B cell (primary cell): ENCODE data around the gene CRIM1. TPM values are rescaled to one million over a fixed set of nuclear protein-coding genes. Genes with fewer than 3 reads are reported as not detected.

Experiments
- ATAC-seq: fragments of 200-7000 bp; cut with Tn5 transposase; one replicate; pipeline ENCODE4 v1.10.0; 2021; ENCODE audit warnings: low read depth, mild to moderate bottlenecking, moderate number of reproducible peaks, moderate library complexity
- CTCF ChIA-PET: fragments of 350-600 bp; sonication (Branson Sonifier 250); formaldehyde crosslinking; loops from one replicate; lab custom pipeline; 2021; ENCODE audit warnings: antibody characterized with exemption, inconsistent platforms; lab: Charles Lee
- POLR2A ChIA-PET: fragments of 350-600 bp; sonication (Branson Sonifier 250); formaldehyde crosslinking; loops from one replicate; lab custom pipeline; 2021; ENCODE audit warnings: antibody characterized with exemption; lab: Charles Lee
- DNase-seq: peaks from one replicate; pipeline ENCODE4 v3.0.0; 2013
- H2AFZ ChIP-seq: 2 replicates; pipeline ENCODE4 v1.6.1; 2012; ENCODE audit warnings: mild to moderate bottlenecking, low read depth, low read length; ENCODE audit not compliant: insufficient read depth, poor library complexity, severe bottlenecking
- H3K27ac ChIP-seq, 2 donors: 1 replicate in 1 of 2; 2 replicates in 1 of 2; pipeline ENCODE4 v1.5.1; 2012 to 2013; ENCODE audit warnings: low read length in 2 of 2, mild to moderate bottlenecking in 2 of 2, moderate library complexity in 1 of 2
- H3K27me3 ChIP-seq, 4 experiments: fragments of 200-600 bp in 1 of 4; sonication (generic) in 1 of 4; replicated peaks in 1 of 4; 1 replicate in 2 of 4; 2 replicates in 2 of 4; pipeline versions ENCODE4 v1.6.1 to v1.7.0; 2013 to 2016; ENCODE audit warnings: low read length in 3 of 4, mild to moderate bottlenecking in 2 of 4, mixed read lengths in 1 of 4, moderate library complexity in 1 of 4; ENCODE audit not compliant: insufficient read depth in 4 of 4, control insufficient read depth in 3 of 4; ENCODE audit errors: control extremely low read depth in 1 of 4
- H3K36me3 ChIP-seq, 2 experiments: replicated peaks in 1 of 2; 1 replicate in 1 of 2; 2 replicates in 1 of 2; pipeline versions ENCODE4 v1.6.1 to v1.7.1; 2013; ENCODE audit warnings: low read length in 1 of 2; ENCODE audit not compliant: insufficient read depth in 2 of 2, control insufficient read depth in 1 of 2; ENCODE audit errors: control extremely low read depth in 1 of 2, extremely low read depth in 1 of 2
- H3K4me1 ChIP-seq, 2 donors: fragments of 200-600 bp in 1 of 2; sonication (generic) in 1 of 2; 1 replicate in 1 of 2; 2 replicates in 1 of 2; pipeline versions ENCODE4 v1.5.1 to v1.6.1; 2013 to 2017; ENCODE audit warnings: low read length in 2 of 2; ENCODE audit not compliant: control insufficient read depth in 2 of 2, insufficient read depth in 2 of 2
- H3K4me2 ChIP-seq: replicated peaks from 2 replicates; pipeline ENCODE3; 2012; ENCODE audit warnings: mild to moderate bottlenecking, low read depth, low read length; ENCODE audit not compliant: poor library complexity, severe bottlenecking
- H3K4me3 ChIP-seq, 5 experiments: fragments of 200-600 bp in 1 of 5; sonication (generic) in 1 of 5; 1 replicate in 3 of 5; 2 replicates in 2 of 5; pipeline versions ENCODE4 v1.5.1 to v1.7.0; 2011 to 2016; ENCODE audit warnings: low read length in 4 of 5, mild to moderate bottlenecking in 4 of 5, low read depth in 2 of 5, control low read depth in 1 of 5, moderate library complexity in 1 of 5; ENCODE audit not compliant: insufficient read depth in 1 of 5; ENCODE audit errors: control extremely low read depth in 1 of 5, extremely low read depth in 1 of 5
- H3K79me2 ChIP-seq: fragments of 200-600 bp; sonication (generic); one replicate; pipeline ENCODE4 v1.6.0; 2016; ENCODE audit warnings: low read length; ENCODE audit not compliant: control insufficient read depth, insufficient read depth
- H3K9ac ChIP-seq: fragments of 200-600 bp; sonication (generic); 2 replicates; pipeline ENCODE4 v1.6.1; 2017; ENCODE audit warnings: mild to moderate bottlenecking, low read length, moderate library complexity
- H3K9me3 ChIP-seq, 3 donors: one replicate each; pipeline versions ENCODE4 v1.6.1 to v1.7.1; 2013; ENCODE audit warnings: low read length in 2 of 3; ENCODE audit not compliant: control insufficient read depth in 2 of 3, insufficient read depth in 1 of 3; ENCODE audit errors: control extremely low read depth in 1 of 3
- H4K20me1 ChIP-seq: 2 replicates; pipeline ENCODE4 v1.6.0; 2012; ENCODE audit warnings: mild to moderate bottlenecking, low read length; ENCODE audit not compliant: insufficient read depth, control insufficient read depth, poor library complexity, severe bottlenecking
- H3K27ac Mint-ChIP-seq: one replicate; pipeline ENCODE4 v1.8.0; 2021; ENCODE audit warnings: mixed read lengths
- H3K27me3 Mint-ChIP-seq: one replicate; pipeline ENCODE4 v1.8.0; 2021; ENCODE audit warnings: mixed read lengths
- H3K4me1 Mint-ChIP-seq: one replicate; pipeline ENCODE4 v1.8.0; 2021; ENCODE audit warnings: mixed read lengths
- H3K4me3 Mint-ChIP-seq: one replicate; pipeline ENCODE4 v1.8.0; 2021; ENCODE audit warnings: mixed read lengths
- H3K9me3 Mint-ChIP-seq: one replicate; pipeline ENCODE4 v1.8.0; 2022; ENCODE audit warnings: mixed read lengths; ENCODE audit not compliant: insufficient read depth
- EZH2 ChIP-seq: IDR thresholded peaks from 2 replicates; pipeline ENCODE4 v1.6.1; 2012; ENCODE audit warnings: borderline replicate concordance, low read depth, mild to moderate bottlenecking, moderate library complexity, low read length; ENCODE audit not compliant: insufficient read depth, poor library complexity, severe bottlenecking
- WGBS: methylation state at CpG from one replicate; pipeline ENCODE4 v1.1.5; 2013; ENCODE audit warnings: missing lambda C conversion rate; ENCODE audit not compliant: insufficient coverage; 5-methylcytosine and 5-hydroxymethylcytosine counted together
- intact Hi-C: fragments of 100-400 bp; cut with micrococcal nuclease; formaldehyde crosslinking; loops from one replicate; pipeline ENCODE4 v1.10.0; 2022
- polyA plus RNA-seq: library from polyadenylated mRNA; depleted of rRNA; stranded (reverse); fragments of >200 nt; gene quantifications from 2 replicates; pipeline ENCODE4 v1.2.3, GENCODE V29; 2012
- total RNA-seq, 2 donors: library from RNA; stranded (reverse); fragments of 120-200 nt in 1 of 2; gene quantifications; 1 replicate in 1 of 2; 2 replicates in 1 of 2; pipeline versions ENCODE4 v1.2.3 to v1.2.4, GENCODE V29; 2013 to 2022
- TF ChIP-seq, protein P1 (sequence below): fragments of 200-600 bp; IDR thresholded peaks from one replicate; pipeline ENCODE4 v1.8.0; 2022; ENCODE audit warnings: antibody characterized with exemption, mild to moderate bottlenecking

CRIM1 gene
- total and polyA plus RNA-seq, 2 donors (not counting 1 experiment from before 2014, with no cell fraction given), result 1.3 to 5.0 TPM

DNA sequence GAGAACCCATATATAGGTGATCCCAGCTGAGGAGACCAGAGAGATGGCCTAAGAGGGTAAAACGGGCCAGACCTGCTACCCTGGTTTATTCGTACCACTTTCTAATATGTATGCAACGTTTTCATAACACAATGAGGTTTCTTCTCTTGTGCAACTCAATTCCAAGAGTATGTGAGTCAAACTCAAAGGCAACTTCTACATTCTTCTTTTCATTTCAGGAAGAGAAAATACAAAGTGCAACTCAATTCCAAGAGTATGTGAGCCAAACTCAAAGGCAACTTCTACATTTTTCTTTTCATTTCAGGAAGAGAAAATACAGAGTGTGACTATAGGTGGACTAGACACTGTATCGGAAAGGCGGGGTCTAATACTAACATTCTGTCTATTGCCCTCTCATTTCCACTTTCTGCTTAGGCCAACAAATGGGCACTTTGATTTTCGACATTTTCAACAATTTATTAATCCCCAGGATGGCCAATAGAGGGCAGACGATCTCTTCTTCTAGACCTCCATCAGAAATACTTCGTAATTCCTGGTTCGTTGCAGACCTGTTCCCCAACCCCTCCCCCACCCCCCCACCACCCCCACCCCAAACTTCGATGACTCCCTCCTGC is 3.7 kb upstream of the CRIM1 start:
- Histone ChIP-seq H2AFZ (no peak overlapping the region), H3K9me3 (no peaks in the 10 kb centered on the region), H4K20me1 (no peaks in the 10 kb centered on the region), H3K4me3 (no peak overlapping the region), H3K4me2 (no peak overlapping the region), H3K4me1 (peaks cover 17 to 27% of the 10 kb centered on the region in 2 donors), H3K27me3 (peaks cover 0 to 6% (median 0%) of the 10 kb centered on the region in 4 experiments), H3K9ac (no peak overlapping the region), H3K27ac (no peak overlapping the region), H3K79me2 (no peaks in the 10 kb centered on the region), H3K36me3 (no peaks in the 10 kb centered on the region)
- peak; percentile 63 for DNase-seq
- intact Hi-C loops, result no loop called here
- Mint-ChIP-seq H3K4me3 (no peak overlapping the region), H3K27ac (no peak overlapping the region), H3K27me3 (peaks cover 15% of the 10 kb centered on the region), H3K9me3 (no peaks in the 10 kb centered on the region), H3K4me1 (peaks cover 18% of the 10 kb centered on the region)
- 38% methylated on average over 5 of the region's 10 CpGs for WGBS
- no peak for ATAC-seq
- TF ChIP-seq EZH2, result no peak
- TF ChIP-seq, protein P1, sequence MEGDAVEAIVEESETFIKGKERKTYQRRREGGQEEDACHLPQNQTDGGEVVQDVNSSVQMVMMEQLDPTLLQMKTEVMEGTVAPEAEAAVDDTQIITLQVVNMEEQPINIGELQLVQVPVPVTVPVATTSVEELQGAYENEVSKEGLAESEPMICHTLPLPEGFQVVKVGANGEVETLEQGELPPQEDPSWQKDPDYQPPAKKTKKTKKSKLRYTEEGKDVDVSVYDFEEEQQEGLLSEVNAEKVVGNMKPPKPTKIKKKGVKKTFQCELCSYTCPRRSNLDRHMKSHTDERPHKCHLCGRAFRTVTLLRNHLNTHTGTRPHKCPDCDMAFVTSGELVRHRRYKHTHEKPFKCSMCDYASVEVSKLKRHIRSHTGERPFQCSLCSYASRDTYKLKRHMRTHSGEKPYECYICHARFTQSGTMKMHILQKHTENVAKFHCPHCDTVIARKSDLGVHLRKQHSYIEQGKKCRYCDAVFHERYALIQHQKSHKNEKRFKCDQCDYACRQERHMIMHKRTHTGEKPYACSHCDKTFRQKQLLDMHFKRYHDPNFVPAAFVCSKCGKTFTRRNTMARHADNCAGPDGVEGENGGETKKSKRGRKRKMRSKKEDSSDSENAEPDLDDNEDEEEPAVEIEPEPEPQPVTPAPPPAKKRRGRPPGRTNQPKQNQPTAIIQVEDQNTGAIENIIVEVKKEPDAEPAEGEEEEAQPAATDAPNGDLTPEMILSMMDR, result peak; percentile 38
- POLR2A ChIA-PET, result no interaction called here
- CTCF ChIA-PET, result interaction anchor here (0.9 to 1.7 kb wide), 8 partner anchors 9 to 314 kb away, joined by 3 to 17 read pairs (median 4); no protein-coding TSS in a partner anchor

DNA sequence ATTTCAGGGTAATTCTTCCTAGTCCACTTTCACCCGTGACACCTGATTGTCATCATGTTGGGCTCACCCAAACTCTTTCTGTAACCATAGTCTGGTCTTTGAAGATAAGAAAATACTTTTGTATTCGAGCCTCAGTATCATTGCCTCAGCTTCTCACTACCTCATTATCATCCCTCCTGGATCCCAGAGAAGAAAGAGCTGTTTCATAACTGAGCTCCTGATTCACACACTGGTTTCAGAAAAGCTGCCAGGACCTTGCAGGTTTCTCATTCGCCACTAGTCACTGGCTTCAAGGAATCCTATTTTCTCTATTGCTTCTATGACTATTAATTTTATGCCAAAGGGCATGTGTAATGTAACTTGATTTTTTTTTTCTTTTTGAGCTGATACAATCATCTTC is 2.9 kb upstream of the CRIM1 start:
- no peak overlapping the region for H3K4me3 ChIP-seq
- H3K9me3 Mint-ChIP-seq, result no peaks in the 10 kb centered on the region
- H3K4me3 Mint-ChIP-seq, result no peak overlapping the region
- H2AFZ ChIP-seq, result no peak overlapping the region
- H3K79me2 ChIP-seq, result no peaks in the 10 kb centered on the region
- no peak overlapping the region for H3K27ac ChIP-seq
- H3K27me3 Mint-ChIP-seq, result peaks cover 24% of the 10 kb centered on the region
- H3K9ac ChIP-seq, result no peak overlapping the region
- peaks cover 24 to 35% of the 10 kb centered on the region in 2 donors for H3K4me1 ChIP-seq
- peaks cover 0 to 13% (median 4%) of the 10 kb centered on the region in 4 experiments for H3K27me3 ChIP-seq
- H3K36me3 ChIP-seq, result no peaks in the 10 kb centered on the region
- intact Hi-C loops, result no loop called here
- no peak overlapping the region for H3K27ac Mint-ChIP-seq
- DNase-seq (no peak), ATAC-seq (no peak)
- H4K20me1 ChIP-seq, result no peaks in the 10 kb centered on the region
- peaks cover 0 to 4% (median 0%) of the 10 kb centered on the region in 3 donors for H3K9me3 ChIP-seq
- ChIA-PET CTCF (interaction anchor here (0.9 to 1.7 kb wide), 9 partner anchors 10 to 312 kb away, joined by 3 to 17 read pairs (median 4); no protein-coding TSS in a partner anchor), POLR2A (no interaction called here)
- WGBS, result no CpG with 5 or more reads among the region's 3 CpGs
- TF ChIP-seq EZH2, result no peak
- TF ChIP-seq, protein P1, result no peak
- peaks cover 27% of the 10 kb centered on the region for H3K4me1 Mint-ChIP-seq
- H3K4me2 ChIP-seq, result no peak overlapping the region
